H1 (cell line): ENCODE measurements around the gene PXDC1. TPM values are rescaled to one million over a fixed set of nuclear protein-coding genes. Genes with fewer than 3 reads are reported as not detected.
A peak's percentile ranks its signal among the peaks of the same experiment; 100 is the strongest.

Experiments
- CTCF ChIA-PET: fragments of 300-600 bp; sonication (Branson Sonifier 250); formaldehyde crosslinking; loops from one replicate; lab custom pipeline; 2021; ENCODE audit not compliant: partially characterized antibody; lab: Charles Lee
- POLR2A ChIA-PET: fragments of 300-600 bp; sonication (Branson Sonifier 250); formaldehyde crosslinking; loops from one replicate; lab custom pipeline; 2021; ENCODE audit warnings: inconsistent platforms; ENCODE audit not compliant: partially characterized antibody; lab: Charles Lee
- DNase-seq, 2 experiments: peaks; one replicate each; pipeline versions ENCODE4 v3.0.0 to v3.0.0-alpha.2; 2010 to 2022; ENCODE audit warnings: low spot score in 2 of 2, low read depth in 1 of 2, mixed read lengths in 1 of 2
- FAIRE-seq: peaks from 2 replicates; lab custom pipeline; 2011; peaks lifted over from hg19 to GRCh38; lab: Jason Lieb, UNC
- H2AFZ ChIP-seq: 2 replicates; pipeline ENCODE4 v1.8.1; 2012; ENCODE audit warnings: low read length, inconsistent platforms
- H2AK5ac ChIP-seq: 2 replicates; pipeline ENCODE4 v1.6.1; 2013; ENCODE audit warnings: low read depth, low read length
- H2BK120ac ChIP-seq: replicated peaks from 2 replicates; pipeline ENCODE3; 2013; ENCODE audit warnings: low read depth, low read length, inconsistent platforms
- H2BK12ac ChIP-seq: 2 replicates; pipeline ENCODE4 v1.6.1; 2013; ENCODE audit warnings: low read depth, low read length
- H2BK15ac ChIP-seq: 2 replicates; pipeline ENCODE4 v1.6.1; 2013; ENCODE audit warnings: low read length
- H2BK20ac ChIP-seq: 2 replicates; pipeline ENCODE4 v1.6.1; 2013; ENCODE audit warnings: low read length
- H2BK5ac ChIP-seq: 2 replicates; pipeline ENCODE4 v1.6.1; 2013; ENCODE audit warnings: low read depth, low read length
- H3K14ac ChIP-seq: 2 replicates; pipeline ENCODE4 v1.6.1; 2013; ENCODE audit warnings: inconsistent platforms; ENCODE audit not compliant: insufficient read length
- H3K18ac ChIP-seq: 2 replicates; pipeline ENCODE4 v1.6.1; 2013; ENCODE audit warnings: low read length; ENCODE audit errors: extremely low read depth
- H3K23ac ChIP-seq: 2 replicates; pipeline ENCODE4 v1.6.1; 2013; ENCODE audit warnings: inconsistent platforms; ENCODE audit not compliant: insufficient read length
- H3K23me2 ChIP-seq: 2 replicates; pipeline ENCODE4 v1.6.1; 2013; ENCODE audit warnings: low read depth, low read length
- H3K27ac ChIP-seq: 2 replicates; pipeline ENCODE4 v1.6.1; 2011; ENCODE audit warnings: low read depth, low read length, inconsistent platforms
- H3K27me3 ChIP-seq, 4 experiments: replicated peaks in 1 of 4; 1 replicate in 1 of 4; 2 replicates in 3 of 4; pipeline versions ENCODE4 v1.6.1 to v1.8.1; 2011 to 2013; ENCODE audit warnings: low read length in 3 of 4, mild to moderate bottlenecking in 3 of 4, inconsistent platforms in 2 of 4, mixed read lengths in 2 of 4, moderate library complexity in 1 of 4; ENCODE audit not compliant: control insufficient read depth in 3 of 4, insufficient read depth in 3 of 4; ENCODE audit errors: extremely low read depth in 1 of 4
- H3K36me3 ChIP-seq, 4 experiments: 2 replicates each; pipeline versions ENCODE4 v1.6.1 to v1.8.1; 2011 to 2013; ENCODE audit warnings: mild to moderate bottlenecking in 4 of 4, low read length in 3 of 4, moderate library complexity in 2 of 4, control low read depth in 1 of 4, inconsistent platforms in 1 of 4; ENCODE audit not compliant: insufficient read depth in 4 of 4, control insufficient read depth in 2 of 4
- H3K4ac ChIP-seq: replicated peaks from 2 replicates; pipeline ENCODE3; 2013; ENCODE audit warnings: low read length, low read depth, mixed read lengths, inconsistent platforms; ENCODE audit not compliant: insufficient read length
- H3K4me1 ChIP-seq, 4 experiments: replicated peaks in 1 of 4; 1 replicate in 1 of 4; 2 replicates in 3 of 4; pipeline versions ENCODE4 v1.6.1 to v1.8.1; 2011 to 2013; ENCODE audit warnings: low read length in 3 of 4, inconsistent platforms in 2 of 4, mixed read lengths in 1 of 4; ENCODE audit not compliant: insufficient read depth in 4 of 4, control insufficient read depth in 3 of 4
- H3K4me2 ChIP-seq, 2 experiments: 2 replicates each; pipeline versions ENCODE4 v1.6.1 to v1.8.1; 2011 to 2013; ENCODE audit warnings: low read depth in 2 of 2, low read length in 2 of 2, control low read depth in 1 of 2, inconsistent platforms in 1 of 2, mild to moderate bottlenecking in 1 of 2; ENCODE audit not compliant: insufficient read depth in 1 of 2
- H3K4me3 ChIP-seq, 4 experiments: fragments of 200-600, 300-600 bp in 1 of 4; sonication (generic), shearing (Covaris generic), sonication (Bioruptor Twin) in 1 of 4; 2 replicates each; pipeline versions ENCODE4 v1.5.1 to v1.8.1; 2011 to 2016; ENCODE audit warnings: low read length in 4 of 4, low read depth in 3 of 4, control low read depth in 2 of 4, inconsistent platforms in 2 of 4, mild to moderate bottlenecking in 2 of 4, mixed read lengths in 1 of 4, moderate library complexity in 1 of 4; ENCODE audit not compliant: insufficient read depth in 2 of 4; ENCODE audit errors: extremely low read depth in 1 of 4
- H3K56ac ChIP-seq: replicated peaks from 2 replicates; pipeline ENCODE3; 2013; ENCODE audit warnings: low read depth, mild to moderate bottlenecking, mixed read lengths, low read length, inconsistent platforms; ENCODE audit not compliant: insufficient read length
- H3K79me1 ChIP-seq: 2 replicates; pipeline ENCODE4 v1.6.1; 2013; ENCODE audit warnings: low read depth, low read length, control low read depth
- H3K79me2 ChIP-seq, 2 experiments: 2 replicates each; pipeline versions ENCODE4 v1.6.1 to v1.8.1; 2012 to 2013; ENCODE audit warnings: low read length in 2 of 2, mild to moderate bottlenecking in 2 of 2, inconsistent platforms in 1 of 2; ENCODE audit not compliant: insufficient read depth in 2 of 2, control insufficient read depth in 1 of 2
- H3K9ac ChIP-seq, 4 experiments: replicated peaks in 1 of 4; 1 replicate in 1 of 4; 2 replicates in 3 of 4; pipeline versions ENCODE4 v1.6.1 to v1.8.1; 2011 to 2013; ENCODE audit warnings: low read depth in 3 of 4, low read length in 3 of 4, control low read depth in 2 of 4, mild to moderate bottlenecking in 2 of 4, moderate library complexity in 2 of 4, inconsistent platforms in 1 of 4; ENCODE audit errors: extremely low read depth in 1 of 4
- H3K9me3 ChIP-seq, 2 experiments: 2 replicates each; pipeline versions ENCODE4 v1.6.1 to v1.8.1; 2012 to 2013; ENCODE audit warnings: mild to moderate bottlenecking in 2 of 2, moderate library complexity in 2 of 2, control low read depth in 1 of 2, inconsistent platforms in 1 of 2, low read depth in 1 of 2, low read length in 1 of 2, mixed read lengths in 1 of 2; ENCODE audit not compliant: insufficient read depth in 2 of 2
- H4K20me1 ChIP-seq, 2 experiments: replicated peaks in 1 of 2; 2 replicates each; pipeline versions ENCODE3 to v1.8.1; 2011 to 2013; ENCODE audit warnings: inconsistent platforms in 2 of 2, low read length in 2 of 2, mild to moderate bottlenecking in 1 of 2; ENCODE audit not compliant: insufficient read depth in 2 of 2, control insufficient read depth in 1 of 2
- H4K5ac ChIP-seq: 2 replicates; pipeline ENCODE4 v1.6.1; 2013; ENCODE audit warnings: low read length, low read depth, mixed read lengths, inconsistent platforms; ENCODE audit not compliant: insufficient read length
- H4K8ac ChIP-seq: 2 replicates; pipeline ENCODE4 v1.8.0; 2013; ENCODE audit warnings: mild to moderate bottlenecking, moderate library complexity, low read length, inconsistent platforms; ENCODE audit not compliant: insufficient read depth; ENCODE audit errors: extremely low read depth
- H4K91ac ChIP-seq: replicated peaks from 2 replicates; pipeline ENCODE3; 2013; ENCODE audit warnings: low read length, mixed read lengths, inconsistent platforms; ENCODE audit not compliant: insufficient read length
- CREB1 ChIP-seq: IDR thresholded peaks from 2 replicates; pipeline ENCODE4 v1.6.1; 2012; ENCODE audit warnings: inconsistent platforms
- SRF ChIP-seq: IDR thresholded peaks from 2 replicates; pipeline ENCODE4 v1.6.1; 2011; ENCODE audit warnings: mild to moderate bottlenecking, low read depth, low read length, moderate library complexity
- WGBS, 2 experiments: shearing (Covaris generic) in 1 of 2; methylation state at CpG; one replicate each; pipeline versions ENCODE4 v1.1.6 to v1.1.7; 2013 to 2015; ENCODE audit warnings: low lambda C conversion rate in 2 of 2, mixed read lengths in 2 of 2, inconsistent platforms in 1 of 2, low coverage in 1 of 2, missing lambda C conversion rate in 1 of 2; ENCODE audit not compliant: insufficient replicate concordance in 2 of 2, insufficient coverage in 1 of 2, insufficient read length in 1 of 2; ENCODE audit errors: extremely low coverage in 1 of 2, missing lambda C conversion rate in 1 of 2; 5-methylcytosine and 5-hydroxymethylcytosine counted together
- polyA plus RNA-seq, 7 experiments: library from polyadenylated mRNA; depleted of rRNA in 3 of 7; stranded (reverse) in 5 of 7; unstranded in 2 of 7; fragments of >200 nt in 5 of 7; fragments of 200-250 nt in 2 of 7; gene quantifications; 1 replicate in 5 of 7; 2 replicates in 1 of 7; 4 replicates in 1 of 7; pipeline versions ENCODE4 v1.2.1 to v1.2.3, GENCODE V29; 2011 to 2013; ENCODE audit warnings: missing spikeins in 2 of 7, mixed read lengths in 2 of 7
- total RNA-seq: library from RNA; stranded (reverse); fragmentation: NEBNext Ultra II Directional; extraction: Animal tissue kit (Norgen Biotek cat#: 25700); gene quantifications from 2 replicates; pipeline ENCODE4 v1.2.1, GENCODE V29; 2021

Gene PXDC1
- total and polyA plus RNA-seq, 2 of the 8 experiments (the other 6 are each of a cell fraction or from before 2014, with no cell fraction given), result 1.7 to 2.0 TPM

DNA sequence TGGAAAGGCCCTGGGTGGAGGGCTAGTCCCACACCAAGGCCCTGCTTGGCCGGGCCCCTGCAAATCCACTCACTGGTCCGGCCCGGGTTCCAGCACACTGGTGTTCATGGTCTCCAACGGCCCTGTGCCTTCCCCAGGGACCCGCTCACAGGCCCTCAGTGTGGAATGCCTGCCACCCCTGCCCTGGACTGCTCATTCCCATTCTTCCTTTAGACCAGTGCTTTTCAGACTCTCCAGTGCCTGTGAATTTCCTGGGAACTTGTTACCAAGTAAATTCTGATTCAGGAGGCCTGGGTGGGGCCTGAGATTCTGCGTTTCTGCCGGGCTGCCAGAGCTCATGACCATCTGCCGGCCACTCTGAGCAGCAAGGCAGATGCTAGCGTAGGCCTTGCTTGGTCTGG, 5.7 kb upstream of the PXDC1 start:
- no peak overlapping the region for H3K4me3 ChIP-seq
- H3K79me2 ChIP-seq, result no peaks in the 10 kb centered on the region
- no peak overlapping the region for H2BK5ac ChIP-seq
- no peak overlapping the region for H3K56ac ChIP-seq
- H3K14ac ChIP-seq, result no peak overlapping the region
- no peaks in the 10 kb centered on the region for H3K79me1 ChIP-seq
- peaks cover 2 to 20% (median 16%) of the 10 kb centered on the region in 4 experiments for H3K27me3 ChIP-seq
- DNase-seq (no peak), FAIRE-seq (no peak)
- TF ChIP-seq SRF (no peak), CREB1 (no peak)
- 96% methylated on average over 9 of the region's 9 CpGs; no CpG with 5 or more reads in 1 of the 2 experiments for WGBS, 2 experiments
- H2AFZ ChIP-seq, result no peak overlapping the region
- peak overlapping the region; percentile 24; the same call in 1 of the 2 replicates for H2AK5ac ChIP-seq
- peaks cover 3 to 16% (median 7%) of the 10 kb centered on the region in 4 experiments for H3K4me1 ChIP-seq
- peaks cover 3% of the 10 kb centered on the region for H3K23me2 ChIP-seq
- no peak overlapping the region for H4K5ac ChIP-seq
- no peak overlapping the region for H3K9ac ChIP-seq
- H3K27ac ChIP-seq, result no peak overlapping the region
- no peaks in the 10 kb centered on the region for H3K36me3 ChIP-seq
- ChIA-PET CTCF (interaction anchor here (0.8 to 4.1 kb wide), 7 partner anchors 11 to 221 kb away, joined by 4 to 17 read pairs (median 6); partner anchors contain the start of gene FAM50B), POLR2A (no interaction called here)
- no peak overlapping the region for H3K23ac ChIP-seq
- H2BK20ac ChIP-seq, result peak overlapping the region; percentile 83
- H4K91ac ChIP-seq, result peak overlapping the region; percentile 97
- H3K4ac ChIP-seq, result no peak overlapping the region
- peak overlapping the region; percentile 92; the same call in 1 of the 2 replicates for H2BK12ac ChIP-seq
- peak overlapping the region in 1 of 2 experiments; percentile 53; a peak in 2 of 4 replicates for H3K4me2 ChIP-seq
- no peaks in the 10 kb centered on the region for H3K9me3 ChIP-seq
- H2BK120ac ChIP-seq, result peak overlapping the region; percentile 86
- H3K18ac ChIP-seq, result no peak overlapping the region; the same call in 1 of the 2 replicates
- no peaks in the 10 kb centered on the region for H4K20me1 ChIP-seq
- no peak overlapping the region for H4K8ac ChIP-seq
- no peak overlapping the region for H2BK15ac ChIP-seq
